BE2C (cell line): ENCODE data around the gene F2RL3.

Experiments
- DNase-seq: peaks from one replicate; pipeline ENCODE4 v3.0.0-alpha.2; 2020
- H3K27me3 ChIP-seq: fragments of 250-450 bp; sonication (Bioruptor Pico); 2 replicates; pipeline ENCODE4 v1.5.1; 2020; ENCODE audit warnings: mild to moderate bottlenecking
- H3K36me3 ChIP-seq: fragments of 250-450 bp; sonication (Bioruptor Pico); 2 replicates; pipeline ENCODE4 v1.5.1; 2020; ENCODE audit warnings: mild to moderate bottlenecking
- H3K4me1 ChIP-seq: fragments of 250-450 bp; sonication (Bioruptor Pico); 2 replicates; pipeline ENCODE4 v1.5.1; 2020
- H3K4me3 ChIP-seq: 2 replicates; pipeline ENCODE4 v1.5.1; 2011; ENCODE audit warnings: low read depth, low read length
- H3K9me3 ChIP-seq: fragments of 250-450 bp; sonication (Bioruptor Pico); 2 replicates; pipeline ENCODE4 v1.5.1; 2020
- CTCF ChIP-seq: IDR thresholded peaks from 2 replicates; pipeline ENCODE4 v1.5.1; 2012; ENCODE audit warnings: mild to moderate bottlenecking, low read depth, low read length

Gene F2RL3

GRCh38 chr19:16919496-16919895, 30.7 kb downstream of the F2RL3 start:
- TF ChIP-seq CTCF = no peak

GRCh38 chr19:16920816-16921529, 32.2 kb downstream of the F2RL3 start:
- peak; percentile 26 for DNase-seq
- no peak overlapping the region for H3K4me3 ChIP-seq

More at GRCh38 chr19:16919496-16919895, 30.7 kb downstream of the F2RL3 start:
- Histone ChIP-seq H3K4me3 (no peak overlapping the region), H3K9me3 (peaks cover 2% of the 10 kb centered on the region; the same call in 1 of the 2 replicates), H3K27me3 (no peaks in the 10 kb centered on the region), H3K36me3 (no peaks in the 10 kb centered on the region), H3K4me1 (no peaks in the 10 kb centered on the region)
- DNase-seq = no peak

GRCh38 chr19:16921766-16922591, 33.2 kb downstream of the F2RL3 start:
- Histone ChIP-seq H3K4me1 (no peaks in the 10 kb centered on the region), H3K9me3 (peaks cover 2% of the 10 kb centered on the region; the same call in 1 of the 2 replicates), H3K36me3 (no peaks in the 10 kb centered on the region), H3K27me3 (no peaks in the 10 kb centered on the region), H3K4me3 (no peak overlapping the region)
- no peak for TF ChIP-seq CTCF
- DNase-seq = no peak

More at GRCh38 chr19:16920816-16921529, 32.2 kb downstream of the F2RL3 start:
- H3K36me3 ChIP-seq = no peaks in the 10 kb centered on the region
- H3K27me3 ChIP-seq = no peaks in the 10 kb centered on the region
- no peak for TF ChIP-seq CTCF
- H3K4me1 ChIP-seq = no peaks in the 10 kb centered on the region
- peaks cover 2% of the 10 kb centered on the region; the same call in 1 of the 2 replicates for H3K9me3 ChIP-seq

GRCh38 chr19:16922592-16922934, 33.8 kb downstream of the F2RL3 start:
- TF ChIP-seq CTCF = no peak
- no peaks in the 10 kb centered on the region for H3K36me3 ChIP-seq
- no peak overlapping the region for H3K4me3 ChIP-seq
- DNase-seq = no peak
- no peaks in the 10 kb centered on the region for H3K27me3 ChIP-seq
- no peaks in the 10 kb centered on the region for H3K4me1 ChIP-seq
- peaks cover 2% of the 10 kb centered on the region; the same call in 1 of the 2 replicates for H3K9me3 ChIP-seq

GRCh38 chr19:16922949-16923348, 34.1 kb downstream of the F2RL3 start:
- no peak for TF ChIP-seq CTCF
- H3K4me1 ChIP-seq = no peaks in the 10 kb centered on the region
- no peaks in the 10 kb centered on the region for H3K27me3 ChIP-seq
- no peak for DNase-seq
- no peaks in the 10 kb centered on the region for H3K36me3 ChIP-seq
- H3K4me3 ChIP-seq = no peak overlapping the region
- peaks cover 2% of the 10 kb centered on the region; the same call in 1 of the 2 replicates for H3K9me3 ChIP-seq
